ENCODE data around the gene DPT. TPM values are rescaled to one million over a fixed set of nuclear protein-coding genes. Genes with fewer than 3 reads are reported as not detected.

Gene DPT
- polyA plus RNA-seq, 3 donors: not detected

GRCh38 chr1:168645721-168646120, 83.3 kb downstream of the DPT start:
- H3K4me3 Mint-ChIP-seq: no peak overlapping the region
- no peaks in the 10 kb centered on the region for H3K36me3 ChIP-seq (replicated peaks in 1 of 2; ENCODE audit: control insufficient read depth in 1 of 2, insufficient read depth in 2 of 2, low read length in 2 of 2)
- 100% methylated on average over 1 of the region's 3 CpGs for WGBS (ENCODE audit: insufficient coverage)
- H3K9ac ChIP-seq (ENCODE audit: insufficient read depth, low read length, poor library complexity, severe bottlenecking): no peak overlapping the region
- no peak overlapping the region for H3K27ac ChIP-seq (ENCODE audit: low read depth in 1 of 2, low read length in 2 of 2)
- no peak overlapping the region for H3K4me2 ChIP-seq (replicated peaks; ENCODE audit: extremely low read depth, low read length, poor library complexity, severe bottlenecking)
- no peaks in the 10 kb centered on the region for H3K9me3 ChIP-seq (replicated peaks in 1 of 2; ENCODE audit: control insufficient read depth in 1 of 2, insufficient read depth in 1 of 2, low read length in 2 of 2)
- peaks cover 0 to 4% (median 0%) of the 10 kb centered on the region in 7 donors for H3K9me3 Mint-ChIP-seq
- no peak overlapping the region for H3K4me3 ChIP-seq (replicated peaks in 1 of 3; ENCODE audit: low read depth in 2 of 3, low read length in 3 of 3)
- intact Hi-C loops (cut with micrococcal nuclease): no loop called here
- no peak for DNase-seq
- no peaks in the 10 kb centered on the region for H3K27me3 ChIP-seq (ENCODE audit: control insufficient read depth in 2 of 2, insufficient read depth in 2 of 2, low read length in 2 of 2)
- no peaks in the 10 kb centered on the region for H3K79me2 ChIP-seq (ENCODE audit: insufficient read depth, low read length)
- no peaks in the 10 kb centered on the region for H3K36me3 Mint-ChIP-seq
- H3K27ac Mint-ChIP-seq: no peak overlapping the region
- H3K4me1 Mint-ChIP-seq: no peaks in the 10 kb centered on the region
- H4K20me1 ChIP-seq (ENCODE audit: insufficient read depth, low read length): no peaks in the 10 kb centered on the region
- H3K4me1 ChIP-seq (ENCODE audit: control insufficient read depth in 1 of 2, insufficient read depth in 2 of 2, low read length in 2 of 2): no peaks in the 10 kb centered on the region
- no peak for TF ChIP-seq CTCF (IDR thresholded peaks at IDR 0.05)
- H3K27me3 Mint-ChIP-seq (ENCODE audit: low read depth in 3 of 3): peaks cover 0 to 1% (median 0%) of the 10 kb centered on the region in 3 donors
- no peak overlapping the region for H2AFZ ChIP-seq (ENCODE audit: insufficient read depth, low read depth, low read length, poor library complexity, severe bottlenecking)

Other genes with a start within 250 kb of the DPT start
- 1 to 10 TPM in 1 of 3 donors, under 1 TPM in 1, not detected in 1; 0.56 to 1.9 TPM for gene XCL2, start 185.2 kb downstream of the DPT start, polyA plus RNA-seq
- gene XCL1, start 152.6 kb downstream of the DPT start, polyA plus RNA-seq: under 1 TPM in 1 of 3 donors, not detected in 2; 0.07 TPM

Measured in CD14-positive monocyte (primary cell).